ENCODE measurements around the gene TMEM144.
"Not testable (repeated sequence)": the region's sequence is repeated elsewhere in the genome, so short reads cannot be mapped to it uniquely, and the experiment has no call there.

Gene TMEM144

GRCh38 chr4:158192439-158193158 is 17.7 kb upstream of the TMEM144 start:
- no peak for DNase-seq (ENCODE audit: low read depth)

- DNase-seq (ENCODE audit: low read depth): no peak
Measured at GRCh38 chr4:158193171-158193749, 17.0 kb upstream of the TMEM144 start.

GRCh38 chr4:158195297-158195696 is 15.0 kb upstream of the TMEM144 start:
- no peak for DNase-seq (ENCODE audit: low read depth)

GRCh38 chr4:158197194-158197776 is 13.0 kb upstream of the TMEM144 start:
- DNase-seq (ENCODE audit: low read depth): no peak

GRCh38 chr4:158200214-158200613 is 10.1 kb upstream of the TMEM144 start:
- no peak for DNase-seq (ENCODE audit: low read depth)

- DNase-seq (ENCODE audit: low read depth): no peak
Measured at GRCh38 chr4:158201322-158201721, 9.0 kb upstream of the TMEM144 start.

- DNase-seq (ENCODE audit: low read depth): no peak
Measured at GRCh38 chr4:158201876-158202275, 8.4 kb upstream of the TMEM144 start.

- DNase-seq (ENCODE audit: low read depth): no peak
Measured at GRCh38 chr4:158202481-158202880, 7.8 kb upstream of the TMEM144 start.

- DNase-seq (ENCODE audit: low read depth): no peak
Measured at GRCh38 chr4:158203436-158203835, 6.8 kb upstream of the TMEM144 start.

- no peak for DNase-seq (ENCODE audit: low read depth)
Measured at GRCh38 chr4:158203929-158204328, 6.4 kb upstream of the TMEM144 start.

GRCh38 chr4:158208963-158209640 is 1.2 kb upstream of the TMEM144 start:
- no peak for DNase-seq (ENCODE audit: low read depth)

GRCh38 chr4:158211222-158211621 is 936 bp downstream of the TMEM144 start:
- DNase-seq (ENCODE audit: low read depth): no peak

GRCh38 chr4:158213466-158213865 is 3.2 kb downstream of the TMEM144 start:
- DNase-seq (ENCODE audit: low read depth): no peak

GRCh38 chr4:158214856-158215255 is 4.6 kb downstream of the TMEM144 start:
- DNase-seq (ENCODE audit: low read depth): no peak

GRCh38 chr4:158217763-158218162 is 7.5 kb downstream of the TMEM144 start:
- no peak for DNase-seq (ENCODE audit: low read depth)

- no peak for DNase-seq (ENCODE audit: low read depth)
Measured at GRCh38 chr4:158219623-158220022, 9.3 kb downstream of the TMEM144 start.

- not testable (repeated sequence) for DNase-seq (ENCODE audit: low read depth)
Measured at GRCh38 chr4:158224318-158224717, 14.0 kb downstream of the TMEM144 start.

- DNase-seq (ENCODE audit: low read depth): not testable (repeated sequence)
Measured at GRCh38 chr4:158224999-158225398, 14.7 kb downstream of the TMEM144 start.

GRCh38 chr4:158227880-158228279 is 17.6 kb downstream of the TMEM144 start:
- DNase-seq (ENCODE audit: low read depth): not testable (repeated sequence)

- DNase-seq (ENCODE audit: low read depth): not testable (repeated sequence)
Measured at GRCh38 chr4:158228399-158228798, 18.1 kb downstream of the TMEM144 start.

GRCh38 chr4:158229768-158230167 is 19.5 kb downstream of the TMEM144 start:
- DNase-seq (ENCODE audit: low read depth): no peak

GRCh38 chr4:158234671-158235070 is 24.4 kb downstream of the TMEM144 start:
- no peak for DNase-seq (ENCODE audit: low read depth)
